Globus pallidus (tissue), 1 donor: ENCODE measurements around the gene PCGF2.

Experiments
- DNase-seq: peaks from one replicate; pipeline ENCODE4 v3.0.0-alpha.2; 2015; ENCODE audit warnings: low spot score

The PCGF2 gene

GRCh38 chr17:38719289-38719942, 28.7 kb downstream of the PCGF2 start:
- DNase-seq = no peak

GRCh38 chr17:38717139-38717745, 30.9 kb downstream of the PCGF2 start:
- DNase-seq = no peak

- DNase-seq = no peak
These were observed 31.6 kb downstream of the PCGF2 start for GRCh38 chr17:38716368-38717005.

- DNase-seq = no peak
These were observed 32.8 kb downstream of the PCGF2 start for GRCh38 chr17:38715216-38715943.

GRCh38 chr17:38713456-38714075, 34.6 kb downstream of the PCGF2 start:
- no peak for DNase-seq

GRCh38 chr17:38712593-38712992, 35.5 kb downstream of the PCGF2 start:
- no peak for DNase-seq

GRCh38 chr17:38711792-38712571, 36.2 kb downstream of the PCGF2 start:
- no peak for DNase-seq

- DNase-seq = no peak
These were observed 37.2 kb downstream of the PCGF2 start for GRCh38 chr17:38710985-38711384.

GRCh38 chr17:38710604-38710962, 37.6 kb downstream of the PCGF2 start:
- DNase-seq = no peak

GRCh38 chr17:38709864-38710603, 38.1 kb downstream of the PCGF2 start:
- no peak for DNase-seq

- DNase-seq = no peak
These were observed 38.9 kb downstream of the PCGF2 start for GRCh38 chr17:38709104-38709820.

GRCh38 chr17:38707678-38708351, 40.3 kb downstream of the PCGF2 start:
- DNase-seq = no peak

- DNase-seq = no peak
These were observed 41.5 kb downstream of the PCGF2 start for GRCh38 chr17:38706505-38707216.

- peak; percentile 41 for DNase-seq
These were observed 42.2 kb downstream of the PCGF2 start for GRCh38 chr17:38705803-38706504.

GRCh38 chr17:38705523-38705802, 42.7 kb downstream of the PCGF2 start:
- no peak for DNase-seq

GRCh38 chr17:38704606-38705522, 43.3 kb downstream of the PCGF2 start, which contains the start of gene MLLT6:
TSS of gene MLLT6 (plus strand) at chr17:38705273. CDS start at chr17:38705633, 360 bp downstream.
- DNase-seq = peak; percentile 82
